H1 (cell line): ENCODE results near the gene GYS2. TPM values are rescaled to one million over a fixed set of nuclear protein-coding genes. Genes with fewer than 3 reads are reported as not detected.
A peak's percentile ranks its signal among the peaks of the same experiment; 100 is the strongest.

ENCODE experiments used
- ASH2L ChIP-seq: fragments of 200-600, 300-600 bp; sonication (generic); IDR thresholded peaks from one replicate; pipeline ENCODE4 v1.7.1; 2017; ENCODE audit warnings: low read length
- BCL11A ChIP-seq, 2 experiments: IDR thresholded peaks; one replicate each; pipeline ENCODE4 v1.6.1; 2011; ENCODE audit warnings: low read depth in 2 of 2, low read length in 2 of 2, mild to moderate bottlenecking in 2 of 2
- CEBPB ChIP-seq: IDR thresholded peaks from 2 replicates; pipeline ENCODE4 v1.6.1; 2012; ENCODE audit warnings: low read depth, low read length
- CREB1 ChIP-seq: IDR thresholded peaks from 2 replicates; pipeline ENCODE4 v1.6.1; 2012; ENCODE audit warnings: inconsistent platforms
- E2F6 ChIP-seq: IDR thresholded peaks from 2 replicates; pipeline ENCODE4 v1.6.1; 2012; ENCODE audit warnings: inconsistent platforms
- EP300 ChIP-seq, 2 experiments: IDR thresholded peaks; 1 replicate in 1 of 2; 2 replicates in 1 of 2; pipeline ENCODE4 v1.6.1; 2011 to 2012; ENCODE audit warnings: low read depth in 2 of 2, low read length in 2 of 2, mild to moderate bottlenecking in 2 of 2, borderline replicate concordance in 1 of 2, inconsistent platforms in 1 of 2, moderate library complexity in 1 of 2
- EZH2 ChIP-seq: fragments of 200-600 bp; sonication (generic); IDR thresholded peaks from 2 replicates; pipeline ENCODE4 v1.7.1; 2012; ENCODE audit warnings: low read depth, mild to moderate bottlenecking, moderate library complexity, low read length, inconsistent platforms; ENCODE audit not compliant: severe bottlenecking
- GTF2F1 ChIP-seq: IDR thresholded peaks from 2 replicates; pipeline ENCODE4 v1.6.1; 2012; ENCODE audit warnings: low read depth, low read length, improper control_type of control experiment, borderline replicate concordance
- KDM1A ChIP-seq: fragments of 200-600, 300-600 bp; sonication (generic); IDR thresholded peaks from 2 replicates; pipeline ENCODE4 v1.7.1; 2016; ENCODE audit warnings: mild to moderate bottlenecking, low read length, borderline replicate concordance
- KDM5A ChIP-seq: fragments of 200-600 bp; IDR thresholded peaks from 2 replicates; pipeline ENCODE4 v1.7.1; 2012; ENCODE audit warnings: mild to moderate bottlenecking, low read length, inconsistent platforms, mixed read lengths
- NANOG ChIP-seq: IDR thresholded peaks from 2 replicates; pipeline ENCODE4 v1.6.1; 2011; ENCODE audit warnings: low read length, low read depth, mild to moderate bottlenecking, inconsistent platforms; ENCODE audit not compliant: insufficient read depth, poor library complexity, severe bottlenecking
- POLR2A ChIP-seq, 2 experiments: IDR thresholded peaks; 1 replicate in 1 of 2; 2 replicates in 1 of 2; pipeline ENCODE4 v1.6.1; 2011; ENCODE audit warnings: low read depth in 2 of 2, low read length in 2 of 2, mild to moderate bottlenecking in 2 of 2; ENCODE audit errors: control extremely low read depth in 1 of 2
- RAD21 ChIP-seq, 2 experiments: IDR thresholded peaks in 1 of 2; conservative IDR thresholded peaks in 1 of 2; 2 replicates each; pipeline ENCODE4 v1.6.1; 2011; ENCODE audit warnings: low read depth in 2 of 2, low read length in 2 of 2, improper control_type of control experiment in 1 of 2, inconsistent platforms in 1 of 2, mild to moderate bottlenecking in 1 of 2, moderate library complexity in 1 of 2
- SUZ12 ChIP-seq: fragments of 200-600 bp; sonication (generic); IDR thresholded peaks from 2 replicates; pipeline ENCODE4 v1.6.1; 2012; ENCODE audit warnings: mild to moderate bottlenecking, inconsistent platforms, low read length, moderate library complexity, mixed read lengths
- TAF1 ChIP-seq: IDR thresholded peaks from 2 replicates; pipeline ENCODE4 v1.6.1; 2011; ENCODE audit warnings: mild to moderate bottlenecking, low read depth, low read length
- polyA plus RNA-seq, 7 experiments: library from polyadenylated mRNA; depleted of rRNA in 3 of 7; stranded (reverse) in 5 of 7; unstranded in 2 of 7; fragments of >200 nt in 5 of 7; fragments of 200-250 nt in 2 of 7; gene quantifications; 1 replicate in 5 of 7; 2 replicates in 1 of 7; 4 replicates in 1 of 7; pipeline versions ENCODE4 v1.2.1 to v1.2.3, GENCODE V29; 2011 to 2013; ENCODE audit warnings: missing spikeins in 2 of 7, mixed read lengths in 2 of 7
- total RNA-seq: library from RNA; stranded (reverse); fragmentation: NEBNext Ultra II Directional; extraction: Animal tissue kit (Norgen Biotek cat#: 25700); gene quantifications from 2 replicates; pipeline ENCODE4 v1.2.1, GENCODE V29; 2021

Gene GYS2
- total and polyA plus RNA-seq, 2 of the 8 experiments (the other 6 are each of a cell fraction or from before 2014, with no cell fraction given): not detected

- TF ChIP-seq EP300 (IDR thresholded peaks at IDR 0.05; ENCODE audit: borderline replicate concordance in 1 of 2, low read depth in 2 of 2, low read length in 2 of 2): no peak
- TF ChIP-seq EZH2: peak; percentile 50
- TF ChIP-seq CEBPB: no peak
- no peak for TF ChIP-seq KDM1A
- peak in 1 of 2 experiments; percentile 65; a peak in 2 of 3 replicates for TF ChIP-seq POLR2A (IDR thresholded peaks at IDR 0.05; ENCODE audit: control extremely low read depth in 1 of 2, low read depth in 2 of 2, low read length in 2 of 2)
- TF ChIP-seq SUZ12: peak; percentile 60
- TF ChIP-seq BCL11A (IDR thresholded peaks at IDR 0.05; ENCODE audit: low read depth in 2 of 2, low read length in 2 of 2): no peak
- TF ChIP-seq GTF2F1: no peak
- 0 out of 4 replicates have a peak, but pooled peaks of 1 of the 2 experiments have one; percentile 1 for TF ChIP-seq RAD21 (IDR thresholded peaks at IDR 0.05 in 1 of 2, conservative IDR thresholded peaks at IDR 0.05 in 1 of 2; ENCODE audit: low read depth in 2 of 2, low read length in 2 of 2)
- TF ChIP-seq ASH2L: peak; percentile 84
- TF ChIP-seq NANOG: no peak
- TF ChIP-seq TAF1: peak; percentile 85
- peak; percentile 81 for TF ChIP-seq CREB1
- no peak for TF ChIP-seq KDM5A
- 0 out of 2 replicates have a peak, but pooled peaks have one; percentile 18 for TF ChIP-seq E2F6
Observed at GRCh38 chr12:21527451-21528180, 77.0 kb downstream of the GYS2 start (continued).
